ENCODE data around the gene CDHR4.

DNA sequence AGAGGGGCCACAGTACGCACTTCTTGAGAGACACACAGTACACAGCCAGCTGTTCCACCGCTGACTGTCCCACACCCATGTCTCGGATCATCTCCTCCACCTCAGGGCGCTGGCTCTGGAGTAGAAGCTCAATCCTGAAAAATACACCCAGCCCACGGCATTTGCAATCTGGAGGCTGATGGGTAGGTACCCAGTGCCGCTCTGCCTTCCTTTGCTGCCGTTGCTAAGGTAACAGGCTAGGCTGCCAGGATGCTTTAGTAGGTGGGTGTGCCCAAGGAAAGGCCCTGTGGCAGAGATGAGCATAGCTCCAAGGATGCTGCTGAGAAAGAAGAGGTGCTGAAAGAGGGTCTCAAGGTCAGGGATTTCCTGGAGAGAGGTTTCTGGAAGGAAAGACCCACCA lies 42.1 kb upstream of the CDHR4 start:
- TF ChIP-seq POLR2A (IDR thresholded peaks at IDR 0.05): no peak
- TF ChIP-seq, protein P1, sequence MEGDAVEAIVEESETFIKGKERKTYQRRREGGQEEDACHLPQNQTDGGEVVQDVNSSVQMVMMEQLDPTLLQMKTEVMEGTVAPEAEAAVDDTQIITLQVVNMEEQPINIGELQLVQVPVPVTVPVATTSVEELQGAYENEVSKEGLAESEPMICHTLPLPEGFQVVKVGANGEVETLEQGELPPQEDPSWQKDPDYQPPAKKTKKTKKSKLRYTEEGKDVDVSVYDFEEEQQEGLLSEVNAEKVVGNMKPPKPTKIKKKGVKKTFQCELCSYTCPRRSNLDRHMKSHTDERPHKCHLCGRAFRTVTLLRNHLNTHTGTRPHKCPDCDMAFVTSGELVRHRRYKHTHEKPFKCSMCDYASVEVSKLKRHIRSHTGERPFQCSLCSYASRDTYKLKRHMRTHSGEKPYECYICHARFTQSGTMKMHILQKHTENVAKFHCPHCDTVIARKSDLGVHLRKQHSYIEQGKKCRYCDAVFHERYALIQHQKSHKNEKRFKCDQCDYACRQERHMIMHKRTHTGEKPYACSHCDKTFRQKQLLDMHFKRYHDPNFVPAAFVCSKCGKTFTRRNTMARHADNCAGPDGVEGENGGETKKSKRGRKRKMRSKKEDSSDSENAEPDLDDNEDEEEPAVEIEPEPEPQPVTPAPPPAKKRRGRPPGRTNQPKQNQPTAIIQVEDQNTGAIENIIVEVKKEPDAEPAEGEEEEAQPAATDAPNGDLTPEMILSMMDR (IDR thresholded peaks at IDR 0.05): no peak

Data from heart left ventricle (tissue), 13 donors.